GM12872 (cell line): ENCODE results near the gene DICER1.

Experiments used
- CTCF ChIP-seq: IDR thresholded peaks from 3 replicates; pipeline ENCODE4 v1.5.1; 2011; ENCODE audit warnings: low read depth, mild to moderate bottlenecking, low read length, moderate library complexity; ENCODE audit not compliant: insufficient read depth

Gene DICER1

DNA sequence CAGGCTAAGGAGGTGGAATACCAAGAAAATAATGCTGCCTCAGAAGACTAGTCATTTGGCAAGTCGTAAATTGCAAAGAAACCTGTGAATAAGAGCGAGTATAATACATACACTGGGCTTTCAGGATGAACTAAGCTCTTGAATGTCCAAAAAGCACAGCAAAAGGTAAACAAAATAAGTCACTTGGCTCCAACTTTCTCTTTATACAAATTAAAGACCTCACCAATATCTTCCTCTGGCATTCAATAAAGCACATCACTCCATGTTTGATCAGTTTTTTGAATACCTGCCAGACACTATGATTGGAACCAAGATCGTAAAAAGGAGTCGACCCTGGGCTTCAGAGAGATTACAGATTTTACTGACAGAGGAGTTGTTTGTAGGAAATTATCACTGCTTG, 3.5 kb downstream of the DICER1 start:
- no peak for TF ChIP-seq CTCF

GRCh38 chr14:95151561-95151960, 5.8 kb downstream of the DICER1 start:
- no peak for TF ChIP-seq CTCF

DNA sequence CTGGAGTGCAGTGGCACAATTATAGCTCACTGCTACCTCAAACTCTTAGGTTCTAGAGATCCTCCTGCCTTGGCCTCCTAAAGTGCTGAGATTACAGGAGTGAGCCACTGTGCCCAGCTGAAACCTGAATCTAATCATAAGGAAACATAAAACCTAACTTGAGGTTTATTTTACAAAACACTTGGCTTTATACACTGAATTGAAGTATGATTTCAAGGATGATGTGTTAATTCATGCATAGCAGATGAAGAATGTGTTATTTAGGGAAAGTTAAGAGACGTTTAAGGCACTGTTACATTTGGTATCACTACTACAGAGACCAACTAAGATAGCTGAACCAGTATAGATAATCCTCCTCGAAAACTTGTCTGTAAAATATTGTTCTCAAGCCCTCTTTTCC, 6.4 kb downstream of the DICER1 start:
- no peak for TF ChIP-seq CTCF

DNA sequence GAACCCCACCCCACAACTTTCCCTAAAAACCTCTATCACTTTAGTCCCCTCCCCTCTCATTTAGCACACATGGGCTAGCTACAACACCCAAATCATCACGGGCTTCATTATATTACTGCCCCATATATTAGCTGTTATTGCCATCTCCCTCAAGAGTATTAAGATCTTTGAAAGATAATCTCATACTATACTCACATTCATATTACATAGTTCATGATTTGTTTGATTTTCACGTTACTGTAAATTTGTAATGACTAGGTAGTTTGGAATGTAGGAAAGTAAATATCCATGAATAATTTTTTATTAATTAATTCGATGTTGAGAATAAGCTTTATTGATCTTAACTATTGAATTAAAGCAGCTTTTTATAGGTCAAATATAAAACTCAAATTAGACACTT, 7.9 kb downstream of the DICER1 start:
- no peak for TF ChIP-seq CTCF

DNA sequence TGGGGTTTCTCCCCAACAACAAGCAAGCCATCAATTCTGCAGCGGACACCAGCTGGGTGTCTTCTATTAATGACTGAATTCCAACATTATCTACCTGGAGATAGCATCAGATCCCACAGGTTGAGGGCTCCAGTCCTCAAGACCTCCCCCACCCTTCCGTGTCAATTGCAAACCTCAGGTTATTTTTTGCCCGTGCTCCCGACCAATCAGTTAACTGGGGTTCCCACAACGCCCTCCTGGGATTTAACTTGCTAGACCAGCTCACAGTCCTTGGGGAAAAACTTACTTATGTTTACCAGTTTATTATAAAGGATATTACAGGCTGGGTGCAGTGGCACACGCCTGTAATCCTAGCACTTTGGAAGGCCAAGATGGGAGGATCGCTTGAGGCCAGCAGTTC, 9.7 kb downstream of the DICER1 start:
- TF ChIP-seq CTCF, result no peak

- TF ChIP-seq CTCF, result no peak
These were observed 11.1 kb downstream of the DICER1 start for GRCh38 chr14:95146079-95146771.

DNA sequence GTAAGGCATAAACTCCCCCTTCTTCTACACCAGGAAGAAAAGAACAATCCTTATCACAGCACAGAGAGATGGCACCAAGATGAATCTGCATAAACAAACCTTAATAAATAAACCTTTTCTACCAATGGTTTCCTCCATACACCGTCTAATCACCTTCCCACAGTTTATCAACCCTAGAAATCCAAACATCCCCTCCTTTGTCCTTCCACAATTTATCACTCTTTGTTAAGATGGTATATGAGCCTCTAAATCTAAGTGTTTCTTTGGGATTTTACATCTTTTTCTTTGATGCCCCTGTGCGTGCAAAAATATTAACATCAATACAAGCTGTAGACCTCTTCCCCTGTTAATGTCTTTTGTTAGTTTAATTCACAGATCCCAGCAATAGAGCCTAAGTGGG, 12.5 kb downstream of the DICER1 start:
- TF ChIP-seq CTCF, result no peak
